GM21528 (cell line): Measurements from ENCODE around the gene DRD3.

ENCODE experiments used
- ATAC-seq: cut with Tn5 transposase; IDR thresholded peaks from one replicate; pipeline ENCODE4 v1.9.1; 2021; ENCODE audit warnings: mild to moderate bottlenecking, moderate library complexity; ENCODE audit not compliant: unreplicated experiment, low FRiP score

The DRD3 gene

DNA sequence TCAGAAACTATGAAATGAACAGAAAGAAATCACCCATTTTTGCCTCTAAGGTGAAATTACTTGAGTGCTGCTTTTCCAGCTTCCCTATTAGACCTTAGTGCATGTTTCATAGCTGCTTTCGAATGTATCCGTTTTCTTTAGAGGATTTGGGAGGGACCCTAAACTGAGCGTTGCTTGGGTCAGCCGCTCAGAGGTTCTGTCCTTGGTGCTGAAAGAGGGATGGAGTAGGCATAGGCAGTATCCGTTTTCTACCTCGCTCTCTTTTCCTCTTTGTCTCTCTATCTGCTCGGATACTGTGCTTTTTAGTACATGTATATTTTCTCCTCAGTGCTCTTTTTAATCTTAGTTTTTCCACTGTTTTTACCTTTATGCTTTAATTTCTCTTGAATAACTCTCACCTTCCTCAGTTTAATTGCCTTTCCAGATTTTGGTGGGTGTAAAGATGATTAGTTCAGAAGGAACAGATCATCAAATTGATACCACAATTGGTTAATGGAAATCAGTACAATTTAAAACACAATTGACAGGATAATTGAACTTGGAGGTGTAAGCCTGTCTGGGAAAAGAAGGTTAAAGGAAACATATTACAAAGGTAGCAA is at the start of gene DRD3:
TSS of gene DRD3 (minus strand) at position 283 of the 599 bp plus-strand sequence. CDS start 7,060 bp downstream, outside the sequence.
- no peak for ATAC-seq

DNA sequence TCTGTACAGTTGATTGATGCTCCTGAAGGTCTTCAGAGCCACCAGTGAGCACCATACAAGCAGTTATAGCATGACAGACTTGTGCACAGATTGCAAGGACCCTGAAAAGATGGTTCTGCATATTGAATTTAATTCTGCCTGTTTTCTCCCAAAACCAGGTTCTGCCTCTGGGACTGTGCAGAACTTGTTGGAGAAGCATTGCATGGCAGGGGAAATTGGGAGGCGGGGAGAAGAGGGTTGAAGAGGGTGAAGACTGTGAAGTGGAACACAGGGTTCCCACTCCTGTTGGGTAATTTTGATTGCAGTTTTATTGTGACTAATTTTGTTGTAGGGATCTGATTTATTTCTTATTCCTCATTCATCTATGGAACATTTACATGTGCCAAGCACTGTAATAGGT is 48.2 kb upstream of the DRD3 start:
- no peak for ATAC-seq

DNA sequence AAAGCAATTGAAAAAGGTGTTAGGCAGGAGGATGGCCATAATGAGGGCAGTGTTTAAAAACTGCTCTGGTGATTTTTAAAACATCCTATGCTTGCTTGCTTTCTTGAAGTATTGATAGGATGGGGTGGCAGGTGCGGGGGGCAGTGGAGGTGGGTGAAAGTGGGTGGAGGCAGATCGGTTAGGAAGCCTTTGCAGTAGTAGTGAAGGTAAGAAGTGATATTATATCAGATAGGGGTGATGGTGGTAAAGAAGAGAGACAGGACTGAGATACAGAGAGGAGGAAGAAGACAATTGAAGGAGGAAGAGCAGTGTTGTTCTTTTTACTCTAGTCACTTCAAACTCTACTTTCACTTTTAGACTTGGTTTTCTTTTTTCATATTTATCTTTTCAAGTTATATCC is 47.5 kb upstream of the DRD3 start:
- ATAC-seq, result no peak

DNA sequence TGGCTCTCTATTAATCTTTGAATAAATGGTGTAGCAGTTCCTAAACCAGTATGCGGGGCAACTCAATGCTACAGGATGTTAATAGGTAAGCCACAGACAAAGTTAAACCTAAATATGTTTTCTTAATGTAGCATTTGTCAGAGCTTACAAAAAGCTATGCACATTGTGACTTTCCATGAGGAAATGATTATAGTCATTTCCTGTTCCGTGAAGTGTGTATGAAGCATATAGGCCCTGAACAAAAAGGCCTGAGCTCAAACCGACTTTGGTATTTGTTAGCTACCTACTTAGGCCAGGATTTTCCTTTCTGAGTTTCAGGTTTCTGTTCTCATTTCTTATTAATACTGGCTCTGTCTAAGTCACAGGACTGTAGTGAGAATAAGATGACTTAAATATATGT is 44.3 kb upstream of the DRD3 start:
- ATAC-seq, result peak; percentile 87

DNA sequence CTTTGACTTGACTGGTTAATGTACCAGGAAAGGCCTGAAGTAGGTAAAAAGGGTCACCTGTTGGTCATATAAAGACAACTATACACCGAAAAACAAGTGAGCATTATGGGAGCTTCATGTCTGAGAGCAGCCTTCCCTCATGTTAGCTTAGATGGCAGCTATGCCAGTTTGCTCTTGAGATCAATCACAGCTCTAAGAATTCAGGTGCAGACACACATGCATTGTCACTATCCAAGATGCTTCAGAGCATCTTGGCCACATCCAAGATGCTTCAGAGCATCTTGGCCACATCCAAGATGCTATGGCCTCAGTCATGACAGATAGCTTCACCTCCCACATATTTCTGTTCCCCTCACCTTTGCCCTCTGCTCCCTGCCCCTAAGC is 43.0 kb upstream of the DRD3 start:
- no peak for ATAC-seq

DNA sequence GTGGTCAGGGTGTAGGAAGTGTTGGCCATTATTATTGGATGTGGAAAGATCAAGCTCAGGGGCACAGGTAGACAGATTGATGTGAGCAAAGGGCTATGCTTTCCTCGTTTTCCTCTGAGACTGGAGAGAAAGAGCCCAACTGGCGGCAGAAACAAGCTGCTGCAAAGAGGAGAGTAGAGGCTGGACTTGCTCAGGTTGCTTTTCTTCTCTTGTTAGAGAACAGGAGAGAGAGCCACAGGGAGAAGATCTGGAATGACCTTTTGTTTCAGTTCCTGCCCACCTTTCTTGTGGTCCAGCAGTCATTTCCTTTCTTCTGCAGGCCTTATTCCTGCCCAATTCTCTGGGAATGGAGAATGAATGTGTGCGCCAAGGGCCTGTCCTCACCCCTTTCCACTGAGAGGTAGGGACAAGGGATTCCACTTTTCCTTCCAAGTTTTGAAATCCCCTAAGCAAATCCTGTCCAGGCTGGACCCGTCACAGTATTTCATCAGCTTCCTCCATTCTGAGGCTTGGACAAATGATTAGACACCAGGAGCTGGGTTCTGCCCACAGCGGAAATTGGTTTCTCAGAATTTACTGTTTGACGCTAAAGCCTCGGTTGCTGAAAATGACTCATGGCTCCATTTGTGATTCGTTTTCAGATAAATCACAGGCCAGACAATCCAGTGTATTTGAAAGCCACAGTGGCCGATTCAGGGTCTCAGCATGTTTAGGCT is 42.5 kb upstream of the DRD3 start:
- no peak for ATAC-seq

DNA sequence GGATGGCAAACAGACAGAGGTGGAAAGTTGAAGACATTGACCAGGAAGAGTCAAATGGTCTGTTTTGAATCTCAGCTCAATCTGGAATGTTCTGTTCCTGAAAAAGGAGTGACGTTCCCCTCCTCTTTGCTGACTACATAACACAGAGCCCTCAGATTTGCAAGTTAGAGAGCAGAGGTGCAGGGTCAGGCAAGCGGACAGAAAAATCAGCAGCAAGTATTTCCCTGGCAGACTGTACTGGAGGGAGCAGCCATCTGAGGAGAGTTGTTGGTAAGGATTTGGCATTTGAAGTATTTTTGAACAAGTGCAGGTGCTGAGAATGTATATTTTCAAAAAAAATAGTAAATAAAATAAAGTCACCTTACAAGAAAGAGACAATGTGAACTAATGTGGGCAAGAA is 40.9 kb upstream of the DRD3 start:
- ATAC-seq, result no peak

DNA sequence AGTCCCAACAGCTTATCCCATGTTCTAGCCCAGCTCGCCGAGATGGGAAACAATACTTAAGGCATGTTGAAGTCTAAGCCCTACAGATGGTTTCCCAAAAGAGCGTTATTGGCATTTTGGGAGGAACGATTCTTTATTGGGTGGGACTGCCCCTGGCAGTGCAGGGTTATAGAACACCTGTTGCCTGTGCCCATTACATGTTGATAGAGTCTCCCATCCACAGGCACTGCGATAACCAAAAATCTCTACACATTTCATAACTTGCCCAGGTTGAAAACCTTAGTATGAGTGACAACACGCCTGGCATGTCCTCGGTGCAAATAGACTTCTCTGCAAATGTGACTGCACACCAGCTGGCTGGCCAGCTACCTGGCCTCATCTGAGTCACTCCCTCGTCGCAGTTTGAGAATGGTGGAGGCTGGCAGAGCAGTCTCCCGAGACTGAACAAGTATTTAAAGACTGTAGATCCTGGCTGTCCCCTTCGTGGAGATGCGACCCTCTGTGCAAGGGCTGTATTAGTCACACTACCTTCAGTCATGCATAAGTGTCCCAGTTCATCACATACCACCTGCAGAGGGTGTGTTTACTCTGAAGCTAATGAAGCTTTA is 39.8 kb upstream of the DRD3 start:
- no peak for ATAC-seq

DNA sequence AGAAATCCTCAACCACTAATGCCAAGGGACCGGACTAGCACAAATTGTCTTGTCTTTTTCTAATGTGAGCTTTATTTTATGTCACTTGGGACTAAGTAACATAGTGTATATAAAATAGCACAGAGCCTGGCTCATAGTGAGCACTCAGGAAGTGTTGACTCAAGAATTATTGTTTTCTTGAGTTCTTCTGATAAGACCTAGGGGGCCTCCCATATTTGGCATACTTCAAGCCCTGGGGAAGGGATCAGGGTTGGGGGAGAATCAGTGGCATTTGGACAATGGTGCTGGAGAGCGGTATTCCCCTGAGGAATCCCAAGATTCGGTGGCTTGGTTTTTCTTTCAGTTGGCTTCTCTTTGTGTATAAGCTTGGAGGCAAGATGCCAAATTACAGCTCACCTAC is 39.2 kb upstream of the DRD3 start:
- no peak for ATAC-seq

DNA sequence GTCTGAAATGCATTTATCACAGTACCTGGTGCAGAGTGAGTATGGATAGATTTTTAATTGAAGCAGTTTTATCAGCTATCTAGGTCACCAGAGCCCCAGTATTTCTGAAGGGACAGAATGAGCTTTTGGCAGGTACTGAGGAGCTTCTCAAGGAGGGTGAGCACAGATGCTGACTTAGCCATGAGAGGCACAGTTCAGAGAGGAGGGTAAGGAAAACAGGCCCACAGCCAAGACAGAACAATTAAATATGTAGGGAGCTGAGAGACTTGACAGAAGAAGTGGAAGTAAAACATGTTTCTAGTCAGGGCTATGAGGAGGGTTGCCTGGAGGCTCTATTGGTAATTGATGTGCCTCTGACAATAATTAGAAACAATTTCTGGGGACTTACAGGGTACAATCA is 38.4 kb upstream of the DRD3 start:
- no peak for ATAC-seq

DNA sequence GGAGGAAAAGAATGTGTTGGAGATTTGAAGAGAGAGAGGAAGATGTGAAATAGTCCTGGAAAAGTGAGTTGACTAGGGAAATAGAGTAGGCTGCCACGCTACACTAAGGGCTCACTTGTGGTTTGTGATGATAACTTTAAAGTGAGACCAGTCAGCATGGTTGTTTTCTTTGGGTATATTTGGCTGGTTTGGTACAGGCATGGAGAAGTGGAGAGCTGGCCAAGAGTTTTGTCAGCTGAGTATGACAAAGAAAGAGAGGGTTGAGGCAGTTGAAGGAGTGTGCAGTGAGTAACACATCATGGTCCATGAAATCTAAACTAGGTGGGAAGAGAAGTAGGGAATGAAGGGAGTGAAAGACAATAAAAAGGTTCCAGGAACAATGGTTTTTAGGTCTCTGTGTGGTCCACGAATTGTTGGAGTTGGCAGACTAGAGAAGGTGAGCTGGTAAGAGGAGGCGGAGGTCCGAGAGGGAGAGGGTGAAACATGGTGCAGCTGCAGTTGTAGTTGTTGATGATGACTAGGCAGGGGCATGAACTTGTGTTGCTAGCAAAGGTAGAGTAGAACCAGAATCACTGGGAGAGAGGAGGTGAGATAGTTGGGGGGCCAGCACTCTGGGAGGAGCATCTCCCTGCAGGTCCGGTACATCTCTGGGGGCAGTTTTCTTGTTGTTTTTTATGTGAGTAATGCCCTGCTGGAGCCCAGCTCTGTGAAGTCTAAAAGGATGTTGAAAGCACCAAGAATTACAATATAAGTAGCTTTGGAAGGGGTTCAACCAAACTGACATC is 37.5 kb upstream of the DRD3 start:
- ATAC-seq, result no peak

DNA sequence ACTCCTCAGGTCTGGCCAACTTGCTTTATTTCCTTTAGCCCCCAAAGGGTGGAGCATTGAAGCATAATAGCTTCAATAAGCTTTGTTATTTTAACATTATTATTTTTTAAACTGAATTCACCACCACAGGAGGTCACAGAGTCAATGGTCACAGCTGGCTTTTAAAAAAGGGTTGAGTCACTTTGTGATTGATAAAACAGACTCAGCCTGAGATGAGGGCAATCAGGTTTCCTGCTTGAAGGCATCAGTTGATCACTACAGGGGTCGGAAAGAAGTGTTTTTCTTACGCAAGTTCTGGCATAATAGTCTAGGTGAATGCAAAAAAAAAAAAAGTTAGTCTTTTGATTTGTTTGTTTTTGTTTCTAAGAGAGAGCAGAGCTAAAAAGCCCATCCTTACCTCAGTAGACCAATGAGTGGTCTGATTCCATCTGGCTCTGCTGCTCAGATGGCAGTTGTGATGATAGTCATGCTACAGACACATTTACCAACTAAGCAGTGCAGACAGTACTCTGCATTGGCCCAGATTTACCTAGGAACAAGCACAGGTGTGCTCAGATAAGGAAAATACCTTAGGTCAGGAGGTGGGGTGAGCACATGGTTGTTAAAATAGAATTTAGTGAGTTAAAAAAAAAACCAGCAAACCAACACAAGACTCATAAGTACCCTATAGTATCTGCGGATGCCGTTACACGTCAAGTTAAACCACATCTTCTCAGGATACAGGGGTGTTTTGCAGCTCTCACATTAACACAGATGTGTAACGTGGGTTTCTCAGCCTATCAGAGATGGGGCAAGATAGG is 35.9 kb upstream of the DRD3 start:
- ATAC-seq, result peak; percentile 25

DNA sequence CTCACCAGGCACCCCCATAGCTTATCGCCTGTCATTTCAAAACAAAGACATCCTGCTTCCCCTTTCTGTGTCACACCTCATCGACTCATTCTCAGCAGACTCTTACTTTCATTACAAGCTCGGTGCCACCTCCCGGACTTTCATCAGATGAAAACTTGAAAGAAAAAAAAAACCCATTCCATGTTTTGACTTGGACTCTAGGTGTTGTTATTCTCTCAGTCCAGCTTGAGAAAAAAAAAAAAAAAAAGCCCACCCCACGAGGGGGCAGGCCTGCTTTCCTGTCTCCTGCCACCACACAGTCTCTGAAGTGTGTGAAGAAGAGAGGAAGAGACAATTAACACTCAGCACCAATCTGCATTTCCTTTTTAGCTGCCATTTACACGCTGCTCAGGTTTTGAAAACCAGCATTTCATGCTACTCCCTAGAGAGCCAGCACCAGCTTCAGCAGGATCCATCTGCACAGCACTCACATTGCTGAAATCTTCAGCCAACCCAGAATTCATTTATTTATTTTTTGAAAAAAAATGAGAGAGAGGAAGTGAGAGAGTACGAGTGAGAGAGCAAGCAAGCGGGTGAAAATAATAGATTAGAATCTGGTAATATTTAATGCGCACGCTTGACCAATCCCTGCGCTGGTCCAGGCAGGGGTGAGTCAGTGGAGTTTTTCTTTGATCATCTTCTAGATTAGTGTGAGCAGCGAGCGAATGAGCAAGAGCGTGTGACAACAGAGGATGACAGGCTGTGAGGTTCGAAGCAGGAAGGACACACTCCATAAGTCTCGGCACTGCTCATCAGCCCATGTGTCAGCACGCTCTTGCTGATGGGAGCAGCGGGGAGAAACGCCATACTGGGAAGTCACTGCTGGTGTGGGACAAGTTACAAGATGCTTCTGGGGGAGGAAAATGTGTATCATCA is 35.0 kb upstream of the DRD3 start:
- ATAC-seq, result peak; percentile 85

DNA sequence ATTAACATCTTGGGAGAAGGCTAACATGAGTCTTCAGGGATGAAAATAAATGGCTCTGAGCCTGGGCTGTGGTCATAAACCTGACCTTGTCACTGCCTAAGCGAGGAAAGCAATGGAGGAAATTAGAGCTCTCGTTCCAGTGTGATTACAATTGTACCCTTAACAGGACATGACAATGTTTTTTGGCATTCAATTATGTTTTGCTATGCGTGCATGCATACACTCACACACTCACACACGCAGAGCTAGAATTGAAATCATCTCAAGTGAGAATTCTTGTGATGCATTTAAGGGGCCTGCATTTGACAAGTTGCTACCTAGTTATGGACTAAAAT is 34.4 kb upstream of the DRD3 start:
- ATAC-seq, result peak; percentile 14

DNA sequence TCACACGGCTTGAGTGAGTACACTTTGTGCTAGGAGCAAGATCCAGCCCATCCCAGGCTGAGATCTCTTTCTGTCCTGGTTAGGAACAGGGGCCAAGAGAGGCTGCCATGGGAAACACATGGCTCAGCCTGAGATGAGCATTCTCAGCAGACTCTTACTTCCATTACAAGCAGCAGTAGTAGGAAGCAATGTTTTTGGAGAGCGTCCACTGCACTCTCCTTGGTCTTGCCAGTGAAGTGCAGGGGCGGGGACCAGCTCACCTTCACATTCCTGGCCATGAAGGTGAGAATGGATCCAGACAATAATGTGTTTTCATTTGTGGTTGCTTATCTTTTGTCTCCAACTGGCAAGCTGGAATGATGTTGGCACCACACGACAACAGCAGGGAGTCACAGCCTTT is 33.8 kb upstream of the DRD3 start:
- no peak for ATAC-seq

DNA sequence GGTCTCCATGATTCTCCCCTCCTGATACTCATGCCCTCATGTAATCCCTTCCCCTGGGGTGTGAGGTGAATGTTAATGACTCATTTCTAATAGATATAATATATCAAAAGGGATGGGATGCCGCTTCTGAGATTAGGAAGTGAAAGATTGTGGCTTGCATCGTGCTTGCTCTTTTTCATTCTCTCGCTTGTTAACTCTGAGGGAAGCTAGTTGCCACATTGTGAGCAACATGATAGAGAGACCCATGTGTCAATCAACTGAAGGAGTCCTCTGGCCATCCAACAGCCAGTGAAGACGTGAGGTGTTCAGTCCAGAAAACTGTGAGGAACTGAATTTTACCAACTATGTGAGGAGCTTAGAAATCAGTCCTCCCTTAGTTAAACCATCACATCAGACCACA is 28.9 kb upstream of the DRD3 start:
- ATAC-seq, result peak; percentile 89

DNA sequence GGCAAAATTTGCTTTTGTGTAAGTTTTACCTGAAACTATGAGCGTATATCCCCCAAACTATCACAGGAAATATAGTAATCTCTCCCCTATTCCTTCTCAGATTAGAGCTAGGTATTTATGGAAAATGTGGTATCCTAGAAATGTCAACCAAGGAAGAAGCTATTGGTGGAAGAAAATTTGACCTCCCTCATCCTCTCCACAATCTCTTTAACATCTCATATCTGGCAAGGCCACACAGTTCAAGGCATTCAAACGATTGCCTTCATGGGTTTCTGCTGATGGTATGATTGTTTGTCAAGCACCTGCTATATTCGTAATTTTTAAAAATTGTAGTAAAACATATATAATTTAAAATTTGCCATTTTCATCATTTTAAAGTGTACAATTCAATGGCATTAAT is 27.5 kb upstream of the DRD3 start:
- ATAC-seq, result no peak

DNA sequence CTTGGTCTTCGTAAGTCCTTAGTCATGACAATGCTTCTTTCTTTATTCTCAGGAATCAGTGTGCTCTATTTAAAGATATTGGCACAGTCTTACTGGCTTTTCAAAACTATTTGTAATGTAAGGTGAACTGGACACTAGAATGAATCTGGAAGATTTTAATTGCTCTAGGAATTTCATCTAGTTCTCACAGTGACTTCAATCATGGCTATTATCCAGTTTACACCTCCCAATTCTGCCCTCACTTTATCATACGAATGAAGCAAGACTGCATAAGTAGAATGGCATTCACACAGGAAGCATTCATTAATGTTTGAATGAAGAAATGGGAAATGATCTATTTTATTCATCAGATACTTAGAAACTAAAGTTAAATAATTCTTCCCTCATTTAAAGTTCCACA is 26.7 kb upstream of the DRD3 start:
- ATAC-seq, result no peak

DNA sequence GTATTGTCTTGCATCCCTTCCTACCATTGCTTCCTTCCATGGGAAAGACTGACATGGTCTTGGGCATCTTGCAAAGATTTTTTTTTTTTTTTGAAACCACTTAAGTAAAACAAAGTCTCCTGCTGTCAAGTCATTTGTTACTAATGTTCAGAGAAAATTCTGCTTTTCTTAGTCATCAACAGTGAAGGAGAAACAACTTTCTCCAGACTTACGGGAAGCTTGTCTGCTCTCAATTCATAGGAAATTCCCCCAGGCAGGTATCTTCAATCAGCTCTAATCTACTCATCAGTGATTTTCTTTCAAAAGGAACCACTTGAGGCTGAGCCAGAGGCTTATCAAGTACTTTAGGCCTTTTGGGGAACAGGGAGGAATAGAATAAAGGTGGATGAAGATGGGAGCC is 15.9 kb upstream of the DRD3 start:
- no peak for ATAC-seq

DNA sequence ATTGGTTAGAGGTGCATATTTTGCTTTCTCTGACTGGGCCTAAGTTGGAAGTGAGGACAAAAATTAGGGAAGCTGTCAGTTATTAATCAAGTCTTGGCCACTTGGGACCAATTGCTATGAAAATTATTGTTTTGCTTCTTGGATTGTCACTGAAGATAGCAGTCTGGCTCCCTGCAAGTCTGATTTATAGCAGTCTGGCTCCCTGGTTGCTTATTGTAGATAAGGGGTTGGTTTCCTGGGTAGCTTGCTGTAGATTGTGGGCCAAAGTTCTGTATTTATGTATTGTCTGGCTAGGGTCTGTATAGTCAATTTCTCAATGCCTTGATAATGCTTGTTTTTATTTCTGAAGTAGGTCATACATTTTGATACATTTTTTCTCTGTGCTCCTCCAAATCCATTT is 13.3 kb upstream of the DRD3 start:
- no peak for ATAC-seq
